Motor neuron (in vitro differentiated cells): Measurements from ENCODE around the gene SUN1. TPM values are rescaled to one million over a fixed set of nuclear protein-coding genes. Genes with fewer than 3 reads are reported as not detected.

Experiments
- ATAC-seq, 8 experiments: fragments of 200-7000 bp; cut with Tn5 transposase; replicated peaks in 6 of 8; 2 replicates each; pipeline ENCODE4 v1.8.0; 2021; ENCODE audit warnings: mild to moderate bottlenecking in 8 of 8, moderate library complexity in 8 of 8
- H3K27ac ChIP-seq, 2 donors: fragments of 250-450 bp; sonication (Bioruptor Pico); 2 replicates each; pipeline ENCODE4 v1.9.0; 2021; ENCODE audit warnings: antibody characterized with exemption in 2 of 2, mild to moderate bottlenecking in 2 of 2, moderate library complexity in 1 of 2
- H3K4me1 ChIP-seq, 2 donors: fragments of 250-450 bp; sonication (Bioruptor Pico); replicated peaks in 1 of 2; 2 replicates each; pipeline ENCODE4 v1.6.1; 2021; ENCODE audit warnings: antibody characterized with exemption in 2 of 2, mild to moderate bottlenecking in 2 of 2, moderate library complexity in 1 of 2
- H3K4me3 ChIP-seq, 5 donors: fragments of 250-450 bp; sonication (Bioruptor Pico); 2 replicates each; pipeline ENCODE4 v1.9.0; 2021; ENCODE audit warnings: antibody characterized with exemption in 5 of 5, mild to moderate bottlenecking in 5 of 5, moderate library complexity in 4 of 5
- WGBS, 10 experiments: fragments of 450-650 bp; shearing (Covaris generic); methylation state at CpG; one replicate each; pipeline ENCODE4 v1.0.0; 2022; 5-methylcytosine and 5-hydroxymethylcytosine counted together
- in situ Hi-C, 9 experiments: fragments of 400-800 bp; cut with MboI; loops; one replicate each; pipeline ENCODE4 v1.15.0; 2021; ENCODE audit warnings: low sequenced_read_pairs in 9 of 9, low pct_unique_long_range_greater_than_20kb in 2 of 9; ENCODE audit not compliant: unreplicated experiment in 9 of 9
- total RNA-seq, 8 experiments: library from RNA; unstranded; fragments of 300-600 nt; gene quantifications; 2 replicates each; pipeline versions ENCODE4 v1.2.3 to v1.2.4, GENCODE V29; 2022

The SUN1 gene, protein sequence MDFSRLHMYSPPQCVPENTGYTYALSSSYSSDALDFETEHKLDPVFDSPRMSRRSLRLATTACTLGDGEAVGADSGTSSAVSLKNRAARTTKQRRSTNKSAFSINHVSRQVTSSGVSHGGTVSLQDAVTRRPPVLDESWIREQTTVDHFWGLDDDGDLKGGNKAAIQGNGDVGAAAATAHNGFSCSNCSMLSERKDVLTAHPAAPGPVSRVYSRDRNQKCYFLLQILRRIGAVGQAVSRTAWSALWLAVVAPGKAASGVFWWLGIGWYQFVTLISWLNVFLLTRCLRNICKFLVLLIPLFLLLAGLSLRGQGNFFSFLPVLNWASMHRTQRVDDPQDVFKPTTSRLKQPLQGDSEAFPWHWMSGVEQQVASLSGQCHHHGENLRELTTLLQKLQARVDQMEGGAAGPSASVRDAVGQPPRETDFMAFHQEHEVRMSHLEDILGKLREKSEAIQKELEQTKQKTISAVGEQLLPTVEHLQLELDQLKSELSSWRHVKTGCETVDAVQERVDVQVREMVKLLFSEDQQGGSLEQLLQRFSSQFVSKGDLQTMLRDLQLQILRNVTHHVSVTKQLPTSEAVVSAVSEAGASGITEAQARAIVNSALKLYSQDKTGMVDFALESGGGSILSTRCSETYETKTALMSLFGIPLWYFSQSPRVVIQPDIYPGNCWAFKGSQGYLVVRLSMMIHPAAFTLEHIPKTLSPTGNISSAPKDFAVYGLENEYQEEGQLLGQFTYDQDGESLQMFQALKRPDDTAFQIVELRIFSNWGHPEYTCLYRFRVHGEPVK
- 100 to 1,000 TPM in 1 of 8 experiments, 10 to 100 TPM in 7; 30.8 to 102 (median 53.0) TPM for total RNA-seq

DNA sequence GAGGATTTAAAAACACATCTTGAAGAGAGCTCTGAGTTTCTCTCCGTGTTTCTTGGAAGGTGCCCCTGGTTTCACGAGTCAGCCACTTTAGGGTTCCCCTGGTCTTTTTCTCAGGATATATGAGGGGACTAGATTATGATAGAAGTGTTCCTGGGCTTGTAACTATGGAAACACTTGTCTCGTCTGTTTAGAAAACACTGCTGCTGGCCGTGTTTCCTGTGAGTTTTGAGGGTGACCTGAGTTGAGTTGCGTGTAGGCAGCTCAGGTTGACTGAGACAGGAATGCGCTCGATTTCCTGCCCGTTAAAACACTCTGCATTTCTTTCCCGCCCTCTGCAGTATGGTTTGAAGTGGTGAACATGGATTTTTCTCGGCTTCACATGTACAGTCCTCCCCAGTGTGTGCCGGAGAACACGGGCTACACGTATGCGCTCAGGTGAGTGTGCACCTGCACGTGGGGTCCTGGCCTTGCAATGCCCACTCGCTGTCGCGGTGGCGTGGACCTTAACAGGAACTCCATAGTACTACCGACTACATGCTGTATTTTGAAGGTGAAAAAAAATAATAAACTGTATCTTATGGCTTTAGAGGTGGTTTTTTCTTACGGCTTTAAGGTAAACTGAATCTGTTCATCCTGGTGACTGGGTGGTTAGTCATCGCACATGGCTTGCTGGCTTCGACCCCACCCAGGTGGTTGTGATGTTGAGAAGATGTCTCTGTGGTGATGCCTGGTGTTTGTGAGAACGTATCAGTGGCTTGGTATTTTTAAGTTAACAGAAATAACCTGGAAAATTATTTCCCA is at the start of gene SUN1:
Gene SUN1, plus strand, starts transcription at position 310 of the 801 bp plus-strand sequence. Its CDS starts 49 bp downstream, at position 359.
- peak; percentile 25 to 46 (median 36) for ATAC-seq
- H3K4me3 ChIP-seq: peak within 1 kb of the TSS in 1 of 5 donors; percentile 2
- in situ Hi-C loops: no loop called here
- peak within 1 kb of the TSS; percentile 27 to 30 for H3K27ac ChIP-seq
- peaks cover 26 to 43% of the 10 kb centered on the region in 2 donors for H3K4me1 ChIP-seq
- WGBS, 10 experiments: 30 to 96% (median 69%) methylated on average over 2 to 23 of the region's 24 CpGs; no CpG with 5 or more reads in 1 of the 10 experiments

DNA sequence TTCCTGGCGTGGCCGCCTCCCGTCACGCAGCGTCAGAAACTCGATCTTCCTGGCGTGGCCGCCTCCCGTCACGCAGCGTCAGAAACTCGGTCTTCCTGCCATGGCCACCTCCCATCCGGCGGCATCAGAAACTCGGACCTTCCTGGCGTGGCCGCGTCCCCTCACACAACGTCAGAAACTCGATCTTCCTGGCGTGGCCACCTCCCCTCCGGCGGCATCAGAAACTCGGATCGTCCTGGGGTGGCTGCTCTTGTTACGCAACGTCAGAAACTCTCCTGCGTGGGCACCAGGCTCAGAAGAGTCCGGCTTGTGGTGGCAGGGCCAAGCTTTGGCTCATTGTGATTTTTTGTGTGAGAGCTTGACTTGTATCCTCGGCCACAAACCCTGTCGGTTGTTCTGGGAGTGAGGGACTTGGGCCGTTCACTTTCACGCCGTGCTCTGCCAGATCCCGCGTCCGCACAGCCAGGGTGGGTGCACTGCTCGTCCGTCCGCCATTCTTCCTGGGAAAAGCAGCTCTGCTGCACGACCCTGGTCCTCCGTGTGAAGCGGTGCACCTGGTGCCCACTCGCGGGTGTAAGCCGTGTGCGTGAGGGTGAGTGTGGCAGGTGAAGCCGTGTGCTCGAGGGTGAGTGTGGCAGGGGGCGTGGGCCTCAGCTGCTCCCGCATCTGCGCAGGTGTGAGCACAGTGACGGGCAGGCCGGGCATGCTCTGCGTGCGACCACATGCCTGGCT is 49.4 kb upstream of the SUN1 start:
- Histone ChIP-seq H3K4me1 (no peaks in the 10 kb centered on the region), H3K27ac (no peak overlapping the region), H3K4me3 (no peak overlapping the region)
- ATAC-seq: no peak
- in situ Hi-C loops: no loop called here
- WGBS, 10 experiments: 85 to 100% (median 98%) methylated on average over 3 to 9 of the region's 56 CpGs; no CpG with 5 or more reads in 3 of the 10 experiments

DNA sequence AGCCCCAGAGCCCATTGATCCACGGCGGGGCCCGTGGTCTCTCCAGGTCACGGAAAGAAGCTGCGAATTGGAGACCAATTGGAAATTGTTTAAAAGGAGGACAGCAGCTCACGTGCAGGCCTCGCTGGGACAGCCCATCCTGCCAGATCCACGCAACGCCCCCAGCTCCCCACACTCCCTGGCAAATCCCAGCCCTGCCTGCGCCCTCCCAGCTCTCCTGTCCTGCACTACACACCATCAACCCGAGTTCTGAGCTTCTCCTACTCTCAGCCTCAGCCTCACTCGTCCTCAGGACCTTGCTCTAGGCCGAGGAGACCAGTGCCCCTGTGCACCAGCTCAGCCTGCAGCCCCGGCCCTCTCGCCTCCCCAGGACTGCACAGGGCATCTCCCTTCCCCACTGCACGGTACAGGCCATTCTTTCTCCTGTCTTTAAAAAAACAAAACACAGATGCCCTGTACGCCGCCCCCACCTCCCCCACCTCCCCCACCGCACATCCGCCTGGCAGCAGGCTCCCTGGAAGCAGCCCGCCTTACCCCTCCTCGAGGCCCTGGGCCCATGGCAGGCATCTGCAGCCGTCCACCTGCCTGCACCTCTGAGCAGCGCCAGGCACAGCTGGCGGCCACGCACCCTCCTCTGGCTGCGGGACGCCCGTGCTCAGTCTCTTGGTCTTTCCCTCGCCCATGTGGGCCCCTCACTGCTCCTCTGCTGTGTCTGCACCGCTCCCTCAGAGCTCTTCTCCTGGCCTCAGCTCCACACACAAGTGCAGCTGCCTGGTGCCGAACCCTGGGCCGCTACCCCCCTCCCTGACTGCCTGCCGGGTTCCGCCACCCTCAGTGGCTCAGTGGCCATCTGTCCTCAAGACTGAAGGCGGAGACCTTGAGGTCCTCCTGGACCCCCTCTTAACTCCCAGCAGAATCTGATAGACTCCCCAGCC is 48.5 kb upstream of the SUN1 start:
- Histone ChIP-seq H3K27ac (no peak overlapping the region), H3K4me1 (no peaks in the 10 kb centered on the region), H3K4me3 (no peak overlapping the region)
- in situ Hi-C loops: no loop called here
- peak in 1 of 8 experiments; percentile 20 for ATAC-seq
- WGBS, 10 experiments: 87 to 100% (median 93%) methylated on average over 1 to 12 of the region's 36 CpGs; no CpG with 5 or more reads in 4 of the 10 experiments

DNA sequence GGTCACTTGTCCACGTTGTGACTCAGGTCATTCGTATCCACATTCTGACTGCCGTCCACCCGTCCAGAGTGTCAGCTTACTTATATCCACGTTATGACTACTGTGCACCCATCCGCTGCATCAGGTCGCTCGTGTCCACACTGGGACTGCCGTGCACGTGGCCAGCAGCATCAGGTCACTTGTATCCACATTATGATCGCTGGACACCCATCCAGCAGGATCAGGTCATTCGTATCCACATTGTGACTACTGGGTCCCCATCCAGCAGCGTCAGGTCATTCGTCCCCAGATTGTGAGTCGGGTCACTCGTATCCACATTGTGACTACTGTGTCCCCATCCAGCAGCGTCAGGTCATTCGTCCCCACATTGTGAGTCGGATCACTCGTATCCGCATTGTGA is 47.3 kb upstream of the SUN1 start:
- Histone ChIP-seq H3K27ac (no peak overlapping the region), H3K4me1 (no peaks in the 10 kb centered on the region), H3K4me3 (no peak overlapping the region)
- in situ Hi-C loops: no loop called here
- WGBS, 10 experiments: 85 to 100% (median 95%) methylated on average over 4 to 15 of the region's 21 CpGs; no CpG with 5 or more reads in 2 of the 10 experiments
- ATAC-seq: no peak

DNA sequence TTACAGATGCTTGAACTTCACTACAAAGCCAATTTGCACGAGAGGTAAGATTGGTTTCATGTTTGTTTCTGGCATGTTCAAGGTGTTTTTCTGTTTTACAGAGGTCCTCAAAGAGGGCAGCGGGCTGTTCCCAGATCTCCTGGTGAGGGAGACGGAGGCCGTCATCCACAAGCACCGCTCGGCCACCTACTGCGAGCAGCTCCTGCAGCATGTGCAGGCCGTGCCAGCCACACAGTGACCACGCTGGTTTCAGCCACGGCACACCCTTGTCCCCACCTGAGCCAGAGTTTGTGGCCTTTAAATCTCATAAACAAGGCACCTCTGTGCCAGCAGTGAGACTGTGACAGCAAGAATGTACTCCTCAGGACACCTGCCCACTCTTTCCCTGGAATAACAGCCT is 46.9 kb upstream of the SUN1 start:
- Histone ChIP-seq H3K27ac (no peak overlapping the region), H3K4me3 (no peak overlapping the region), H3K4me1 (no peaks in the 10 kb centered on the region)
- no peak for ATAC-seq
- in situ Hi-C loops: no loop called here
- 80 to 100% (median 96%) methylated on average over 1 to 5 of the region's 10 CpGs; no CpG with 5 or more reads in 5 of the 10 experiments for WGBS, 10 experiments

DNA sequence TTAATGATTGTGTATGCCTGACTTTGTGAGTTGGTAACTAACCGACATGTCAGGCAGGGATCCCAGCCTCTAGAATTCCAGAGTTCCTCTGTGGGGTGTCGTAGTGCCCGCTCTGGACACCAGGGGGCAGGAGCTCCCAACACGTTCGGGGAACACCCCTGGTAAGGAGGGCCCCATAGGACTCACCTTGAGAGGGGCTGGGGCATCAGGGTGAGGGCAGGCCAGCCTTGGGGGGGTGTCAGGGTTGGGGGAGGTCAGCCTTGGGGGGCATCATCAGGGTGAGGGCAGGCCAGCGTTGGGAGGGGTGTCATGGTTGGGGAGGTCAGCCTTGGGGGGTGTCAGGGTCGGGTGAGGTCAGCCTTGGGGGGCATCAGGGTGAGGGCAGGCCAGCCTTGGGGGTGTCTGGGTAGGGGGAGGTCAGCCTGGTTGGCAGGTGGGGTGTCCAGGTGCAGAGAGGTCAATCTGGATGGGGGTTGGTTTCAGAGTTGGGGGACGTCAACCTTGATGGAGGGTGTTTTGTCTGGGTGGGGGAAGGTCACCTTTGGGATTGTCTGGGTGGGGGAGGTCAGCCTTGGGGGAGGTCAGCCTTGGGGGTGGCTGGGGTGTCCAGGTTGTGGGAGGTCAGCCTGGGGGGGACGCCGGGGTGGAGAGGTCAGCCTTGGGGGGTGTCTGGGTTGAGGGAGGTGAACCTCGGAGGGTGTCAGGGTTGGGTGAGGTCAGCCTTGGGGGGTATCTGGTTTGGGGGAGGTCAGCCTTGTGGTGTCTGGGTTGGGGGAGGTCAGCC is 45.6 kb upstream of the SUN1 start:
- no peaks in the 10 kb centered on the region for H3K4me1 ChIP-seq
- WGBS, 10 experiments: 0 to 86% (median 40%) methylated on average over 1 to 4 of the region's 11 CpGs; no CpG with 5 or more reads in 5 of the 10 experiments
- H3K4me3 ChIP-seq: no peak overlapping the region
- in situ Hi-C loops: no loop called here
- peak; percentile 48 to 87 (median 66) for ATAC-seq
- no peak overlapping the region for H3K27ac ChIP-seq

DNA sequence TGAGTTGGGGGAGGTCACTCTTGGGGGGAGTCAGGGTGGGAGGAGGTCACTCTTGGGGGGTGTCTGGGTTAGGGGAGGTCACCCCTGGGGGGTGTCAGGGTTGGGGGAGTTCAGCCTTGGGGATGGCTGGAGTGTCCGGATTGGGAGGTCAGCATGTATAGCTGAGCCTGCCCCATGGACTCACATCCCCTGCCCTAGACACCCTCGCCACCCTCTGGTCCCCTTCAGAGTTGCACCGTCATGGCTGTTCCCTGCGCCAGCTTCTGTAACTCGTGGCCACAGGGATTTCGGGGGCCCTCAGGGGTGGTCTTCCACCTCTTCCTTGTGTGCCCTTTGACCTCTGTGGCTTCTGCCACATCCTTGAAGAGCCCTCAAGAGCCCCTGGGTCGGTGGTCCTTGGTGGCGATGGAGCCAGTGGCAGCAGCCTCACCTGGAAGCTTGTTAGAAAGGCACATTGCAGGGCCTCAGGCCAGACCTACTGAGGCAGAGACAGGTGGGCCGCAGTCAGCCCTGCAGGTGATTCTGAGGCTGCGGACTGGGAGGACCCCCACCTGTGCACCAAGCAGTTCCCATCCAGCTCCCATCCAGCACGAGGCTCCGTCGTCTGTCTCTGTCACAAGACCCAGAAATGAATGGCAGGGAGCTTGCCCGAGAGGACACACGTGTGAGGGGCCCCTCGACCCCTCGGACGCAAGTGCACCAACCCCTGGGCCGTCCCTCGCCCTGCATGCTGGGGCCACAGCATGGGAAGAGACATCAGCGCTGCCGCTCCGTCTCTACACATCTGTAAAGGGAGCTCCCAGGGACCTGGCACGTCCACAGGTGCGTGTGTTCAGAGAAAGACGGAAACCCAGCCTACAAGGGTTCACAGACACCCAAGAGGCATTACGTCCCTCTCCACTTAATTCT is 44.7 kb upstream of the SUN1 start:
- no peaks in the 10 kb centered on the region for H3K4me1 ChIP-seq
- ATAC-seq: no peak
- 89 to 100% (median 100%) methylated on average over 1 to 3 of the region's 27 CpGs; no CpG with 5 or more reads in 5 of the 10 experiments for WGBS, 10 experiments
- H3K27ac ChIP-seq: no peak overlapping the region
- H3K4me3 ChIP-seq: no peak overlapping the region
- in situ Hi-C loops: no loop called here

DNA sequence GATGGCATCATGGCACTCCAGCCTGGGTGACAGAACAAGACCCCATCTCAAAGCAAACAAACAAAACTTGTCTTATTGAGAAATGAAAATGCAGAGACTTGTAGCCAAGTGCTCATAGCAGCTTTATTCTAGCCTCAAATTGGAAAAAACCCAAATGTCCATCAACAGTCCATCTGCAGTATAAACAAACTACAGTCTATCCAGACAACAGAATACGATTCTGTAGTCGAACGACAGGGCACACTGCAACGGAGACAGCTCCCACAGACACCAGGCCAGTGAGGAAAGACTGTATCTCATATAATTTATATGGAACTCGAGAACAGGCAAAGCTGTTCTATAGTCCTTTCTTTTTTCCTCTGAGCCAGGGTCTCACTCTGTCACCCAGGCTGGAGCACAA is 40.8 kb upstream of the SUN1 start:
- Histone ChIP-seq H3K27ac (no peak overlapping the region), H3K4me3 (no peak overlapping the region), H3K4me1 (no peaks in the 10 kb centered on the region)
- in situ Hi-C loops: no loop called here
- no peak for ATAC-seq
- 50 to 100% (median 92%) methylated on average over 1 to 3 of the region's 5 CpGs; no CpG with 5 or more reads in 3 of the 10 experiments for WGBS, 10 experiments

DNA sequence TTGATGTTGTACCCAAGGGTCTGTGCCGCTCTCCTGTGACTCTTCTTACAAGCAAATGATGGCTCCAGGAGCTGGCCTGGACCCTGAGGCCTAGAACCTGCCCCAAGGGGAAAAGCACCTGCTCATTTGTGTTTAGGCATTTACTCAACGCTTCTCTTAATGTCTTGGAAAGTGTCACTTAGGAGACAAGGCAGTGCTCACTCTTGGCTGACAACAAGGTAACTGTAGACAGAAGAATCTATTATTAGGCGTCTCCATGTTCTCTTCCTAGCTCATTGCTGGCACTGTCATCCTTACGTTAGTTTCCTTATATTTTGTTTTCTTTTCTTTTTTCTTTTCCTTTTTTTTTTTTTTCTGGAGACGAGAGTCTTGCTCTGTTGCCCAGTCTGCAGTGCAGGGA is 38.1 kb upstream of the SUN1 start:
- no peak for ATAC-seq
- in situ Hi-C loops: no loop called here
- no peak overlapping the region for H3K4me3 ChIP-seq
- H3K27ac ChIP-seq: no peak overlapping the region
- WGBS, 10 experiments: 74 to 100% (median 90%) methylated on average over 1 to 5 of the region's 5 CpGs; no CpG with 5 or more reads in 1 of the 10 experiments
- H3K4me1 ChIP-seq: no peaks in the 10 kb centered on the region

DNA sequence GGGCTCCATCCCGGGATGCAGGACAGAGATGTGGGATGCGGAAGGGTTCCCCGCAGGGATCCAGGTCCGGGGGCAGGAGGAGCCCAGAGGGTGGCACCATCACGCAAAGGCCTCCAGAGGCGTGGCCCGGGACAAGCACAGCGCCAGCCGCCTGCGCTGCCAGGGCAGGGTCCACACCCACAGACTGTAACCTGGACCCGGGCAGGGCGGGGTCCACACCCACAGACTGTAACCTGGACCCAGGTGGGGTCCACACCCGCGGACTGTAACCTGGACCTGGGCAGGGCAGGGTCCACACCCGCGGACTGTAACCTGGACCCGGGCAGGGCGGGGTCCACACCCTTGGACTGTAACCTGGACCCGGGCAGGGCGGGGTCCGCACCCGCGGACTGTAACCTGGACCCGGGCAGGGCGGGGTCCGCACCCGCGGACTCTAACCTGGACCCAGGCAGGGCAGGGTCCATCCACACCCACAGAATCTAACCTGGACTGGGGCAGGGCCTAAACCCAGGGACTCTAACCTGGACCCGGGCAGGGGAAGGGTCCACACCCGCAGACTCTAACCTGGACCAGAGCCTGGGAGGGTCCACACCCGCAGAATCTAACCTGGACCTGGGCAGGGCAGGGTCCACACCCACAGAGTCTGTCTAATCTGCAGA is 37.5 kb upstream of the SUN1 start:
- in situ Hi-C loops: no loop called here
- WGBS, 10 experiments: 90 to 100% (median 96%) methylated on average over 1 to 7 of the region's 31 CpGs; no CpG with 5 or more reads in 6 of the 10 experiments
- Histone ChIP-seq H3K4me1 (no peaks in the 10 kb centered on the region), H3K4me3 (no peak overlapping the region), H3K27ac (no peak overlapping the region)
- ATAC-seq: no peak
